ENCODE data around the gene UNC45A.
"Not testable (repeated sequence)": the region's sequence is repeated elsewhere in the genome, so short reads cannot be mapped to it uniquely, and the experiment has no call there.

UNC45A gene

GRCh38 chr15:90921887-90922286 lies 13.2 kb upstream of the UNC45A start:
- no peak overlapping the region for H3K4me3 ChIP-seq (ENCODE audit: low read depth, low read length)
- DNase-seq, result no peak
- TF ChIP-seq, protein P1, sequence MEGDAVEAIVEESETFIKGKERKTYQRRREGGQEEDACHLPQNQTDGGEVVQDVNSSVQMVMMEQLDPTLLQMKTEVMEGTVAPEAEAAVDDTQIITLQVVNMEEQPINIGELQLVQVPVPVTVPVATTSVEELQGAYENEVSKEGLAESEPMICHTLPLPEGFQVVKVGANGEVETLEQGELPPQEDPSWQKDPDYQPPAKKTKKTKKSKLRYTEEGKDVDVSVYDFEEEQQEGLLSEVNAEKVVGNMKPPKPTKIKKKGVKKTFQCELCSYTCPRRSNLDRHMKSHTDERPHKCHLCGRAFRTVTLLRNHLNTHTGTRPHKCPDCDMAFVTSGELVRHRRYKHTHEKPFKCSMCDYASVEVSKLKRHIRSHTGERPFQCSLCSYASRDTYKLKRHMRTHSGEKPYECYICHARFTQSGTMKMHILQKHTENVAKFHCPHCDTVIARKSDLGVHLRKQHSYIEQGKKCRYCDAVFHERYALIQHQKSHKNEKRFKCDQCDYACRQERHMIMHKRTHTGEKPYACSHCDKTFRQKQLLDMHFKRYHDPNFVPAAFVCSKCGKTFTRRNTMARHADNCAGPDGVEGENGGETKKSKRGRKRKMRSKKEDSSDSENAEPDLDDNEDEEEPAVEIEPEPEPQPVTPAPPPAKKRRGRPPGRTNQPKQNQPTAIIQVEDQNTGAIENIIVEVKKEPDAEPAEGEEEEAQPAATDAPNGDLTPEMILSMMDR (IDR thresholded peaks at IDR 0.05; ENCODE audit: low read depth, low read length), result no peak
- no peaks in the 10 kb centered on the region for H3K27me3 ChIP-seq (ENCODE audit: insufficient read depth, low read depth, severe bottlenecking)
- H3K36me3 ChIP-seq, result no peaks in the 10 kb centered on the region; the same call in 1 of the 2 replicates
- no peak overlapping the region for H3K27ac ChIP-seq
- H3K9me3 ChIP-seq (ENCODE audit: severe bottlenecking), result no peaks in the 10 kb centered on the region

DNA sequence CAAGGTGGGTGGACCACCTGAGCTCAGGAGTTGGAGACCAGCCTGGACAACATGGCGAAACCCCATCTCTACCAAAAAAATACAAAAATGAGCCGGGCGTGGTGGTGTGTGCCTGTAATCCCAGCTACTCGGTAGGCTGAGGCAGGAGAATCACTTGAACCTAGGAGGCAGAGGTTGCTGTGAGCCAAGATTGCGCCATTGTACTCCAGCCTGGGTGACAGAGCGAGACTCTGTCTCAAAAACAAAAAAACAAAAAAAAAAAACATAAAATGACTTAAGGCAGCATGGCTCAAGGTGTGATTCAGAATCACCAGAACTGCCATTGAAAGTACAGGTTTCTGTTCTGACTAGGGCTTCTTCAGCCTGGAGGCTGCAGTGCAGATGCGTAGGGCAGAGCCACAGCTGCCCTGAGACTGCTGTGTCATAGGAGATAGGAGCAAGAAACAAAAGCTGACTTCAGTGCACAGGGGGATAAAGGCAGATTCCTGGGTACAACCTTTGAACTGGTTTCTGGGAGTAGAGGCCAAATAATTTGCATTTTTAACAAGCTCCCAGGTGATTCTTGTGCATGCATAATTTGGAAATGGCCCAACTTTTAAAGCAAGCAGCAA lies 12.3 kb upstream of the UNC45A start:
- H3K36me3 ChIP-seq; H3K27ac ChIP-seq; H3K4me3 ChIP-seq (ENCODE audit: low read depth, low read length); H3K9me3 ChIP-seq (ENCODE audit: severe bottlenecking); DNase-seq; H3K27me3 ChIP-seq (ENCODE audit: insufficient read depth, low read depth, severe bottlenecking): not testable (repeated sequence)

GRCh38 chr15:90924375-90924774 lies 10.7 kb upstream of the UNC45A start:
- no peak overlapping the region for H3K27ac ChIP-seq
- no peak overlapping the region for H3K4me3 ChIP-seq (ENCODE audit: low read depth, low read length)
- no peaks in the 10 kb centered on the region for H3K9me3 ChIP-seq (ENCODE audit: severe bottlenecking)
- DNase-seq, result no peak
- H3K36me3 ChIP-seq, result no peaks in the 10 kb centered on the region
- TF ChIP-seq, protein P1 (IDR thresholded peaks at IDR 0.05; ENCODE audit: low read depth, low read length), result no peak
- H3K27me3 ChIP-seq (ENCODE audit: insufficient read depth, low read depth, severe bottlenecking), result no peaks in the 10 kb centered on the region

GRCh38 chr15:90926766-90927165 lies 8.3 kb upstream of the UNC45A start:
- not testable (repeated sequence) for H3K4me3 ChIP-seq (ENCODE audit: low read depth, low read length); DNase-seq

DNA sequence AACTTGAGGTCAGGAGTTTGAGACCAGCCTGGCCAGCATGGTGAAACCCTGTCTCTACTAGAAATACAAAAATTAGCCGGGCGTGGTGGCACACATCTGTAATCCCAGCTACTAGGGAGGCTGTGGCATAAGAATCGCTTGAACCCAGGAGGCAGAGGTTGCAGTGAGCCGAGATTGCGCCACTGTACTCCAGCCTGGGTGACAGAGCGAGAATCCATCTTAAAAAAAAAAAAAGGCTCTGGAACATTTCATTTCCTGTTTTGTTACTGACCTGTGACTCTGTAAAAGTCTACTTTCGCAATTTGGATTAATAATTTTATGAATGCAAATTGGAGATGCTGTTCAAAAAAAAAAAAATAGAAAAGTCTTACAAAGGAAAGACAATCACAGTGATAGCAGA lies 7.0 kb upstream of the UNC45A start:
- H3K27me3 ChIP-seq (ENCODE audit: insufficient read depth, low read depth, severe bottlenecking); DNase-seq; H3K36me3 ChIP-seq; H3K4me3 ChIP-seq (ENCODE audit: low read depth, low read length); H3K27ac ChIP-seq; H3K9me3 ChIP-seq (ENCODE audit: severe bottlenecking): not testable (repeated sequence)

More at GRCh38 chr15:90926766-90927165, 8.3 kb upstream of the UNC45A start:
- not testable (repeated sequence) for H3K9me3 ChIP-seq (ENCODE audit: severe bottlenecking); H3K27ac ChIP-seq; H3K27me3 ChIP-seq (ENCODE audit: insufficient read depth, low read depth, severe bottlenecking); H3K36me3 ChIP-seq

DNA sequence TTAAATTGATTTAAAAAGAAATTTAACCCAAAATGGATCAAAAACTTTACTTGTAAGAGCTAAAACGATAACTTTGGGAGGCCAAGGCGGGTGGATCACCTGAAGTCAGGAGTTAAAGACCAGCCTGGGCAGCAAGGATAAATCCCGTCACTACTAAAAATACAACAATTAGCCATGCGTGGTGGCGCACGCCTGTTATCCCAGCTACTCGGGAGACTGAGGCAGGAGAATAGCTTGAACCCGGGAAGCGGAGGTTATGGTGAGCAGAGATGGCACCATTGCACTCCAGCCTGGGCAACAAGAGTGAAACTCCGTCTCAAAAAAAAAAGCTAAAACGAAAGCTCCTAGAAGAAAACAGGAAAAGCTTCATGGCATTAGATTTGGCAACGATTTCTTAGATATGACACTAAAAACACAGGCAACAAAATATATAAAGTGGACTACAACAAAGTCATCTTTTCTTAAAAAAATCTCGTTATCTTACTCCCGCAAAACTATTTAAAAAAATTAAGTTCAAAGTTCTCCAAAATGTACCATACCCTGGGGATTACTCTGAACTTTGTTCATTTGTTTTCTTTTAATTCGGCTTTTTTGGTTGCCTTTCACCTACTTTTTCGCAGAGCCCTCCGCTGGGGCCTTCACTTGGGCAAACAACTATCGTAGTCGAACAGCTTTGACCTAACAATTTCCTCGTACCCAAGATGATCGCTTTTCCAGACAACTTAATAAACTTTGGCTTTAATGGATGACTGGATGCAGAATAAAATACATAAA lies 5.7 kb upstream of the UNC45A start:
- Histone ChIP-seq H3K27ac (no peak overlapping the region), H3K4me3 (ENCODE audit: low read depth, low read length) (no peak overlapping the region), H3K27me3 (ENCODE audit: insufficient read depth, low read depth, severe bottlenecking) (no peaks in the 10 kb centered on the region), H3K36me3 (no peaks in the 10 kb centered on the region), H3K9me3 (ENCODE audit: severe bottlenecking) (no peaks in the 10 kb centered on the region)
- TF ChIP-seq, protein P1 (IDR thresholded peaks at IDR 0.05; ENCODE audit: low read depth, low read length), result no peak
- no peak for DNase-seq

- TF ChIP-seq, protein P1 (IDR thresholded peaks at IDR 0.05; ENCODE audit: low read depth, low read length), result no peak
- no peak overlapping the region for H3K27ac ChIP-seq
- H3K9me3 ChIP-seq (ENCODE audit: severe bottlenecking), result no peaks in the 10 kb centered on the region
- DNase-seq, result no peak
- H3K27me3 ChIP-seq (ENCODE audit: insufficient read depth, low read depth, severe bottlenecking), result no peaks in the 10 kb centered on the region
- H3K36me3 ChIP-seq, result no peaks in the 10 kb centered on the region
- no peak overlapping the region for H3K4me3 ChIP-seq (ENCODE audit: low read depth, low read length)
Observed at GRCh38 chr15:90930861-90931574, 4.1 kb upstream of the UNC45A start.
